ENCODE data around the gene VCL. TPM values are rescaled to one million over a fixed set of nuclear protein-coding genes. Genes with fewer than 3 reads are reported as not detected.

VCL gene
- total RNA-seq, 1 experiment from 2014 or later, result 291 TPM

DNA sequence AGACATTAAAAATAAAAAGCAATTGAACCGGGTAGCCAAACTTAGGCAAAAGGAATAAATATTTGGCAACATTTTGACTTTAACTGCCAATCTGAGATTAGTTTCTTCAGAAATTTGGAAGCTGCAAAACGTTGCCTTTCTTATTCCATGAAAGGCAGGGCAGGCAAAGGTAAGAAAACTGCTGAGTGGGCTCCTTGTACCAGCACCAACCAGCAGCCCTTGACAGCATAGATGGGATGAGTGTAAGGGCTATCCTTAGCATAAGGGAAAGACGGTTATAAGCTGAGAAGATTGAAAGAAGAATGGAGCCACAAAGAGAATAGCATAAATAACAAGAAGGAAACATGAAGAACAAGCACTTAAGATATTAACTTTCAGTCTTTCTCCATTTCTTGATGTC is 124.1 kb downstream of the VCL start:
- no CpG with 5 or more reads among the region's 3 CpGs for WGBS (ENCODE audit: extremely low coverage, insufficient read length, low lambda C conversion rate)
- H2BK12ac ChIP-seq (ENCODE audit: insufficient read length, low read depth, low read length), result no peak overlapping the region
- H3K27me3 Mint-ChIP-seq (ENCODE audit: low read depth), result no peaks in the 10 kb centered on the region
- no peaks in the 10 kb centered on the region for H3K4me1 Mint-ChIP-seq
- H3K27ac Mint-ChIP-seq, result peak overlapping the region in 1 of 3 experiments; percentile 71; a peak in 2 of 7 replicates
- H3K9me3 ChIP-seq (ENCODE audit: control insufficient read depth, low read depth, low read length), result no peaks in the 10 kb centered on the region
- no peaks in the 10 kb centered on the region for H4K20me1 ChIP-seq (ENCODE audit: control insufficient read depth, insufficient read depth, insufficient read length)
- H3K27me3 ChIP-seq (ENCODE audit: insufficient read depth, low read length), result no peaks in the 10 kb centered on the region
- DNase-seq, result no peak
- TF ChIP-seq, protein P1, sequence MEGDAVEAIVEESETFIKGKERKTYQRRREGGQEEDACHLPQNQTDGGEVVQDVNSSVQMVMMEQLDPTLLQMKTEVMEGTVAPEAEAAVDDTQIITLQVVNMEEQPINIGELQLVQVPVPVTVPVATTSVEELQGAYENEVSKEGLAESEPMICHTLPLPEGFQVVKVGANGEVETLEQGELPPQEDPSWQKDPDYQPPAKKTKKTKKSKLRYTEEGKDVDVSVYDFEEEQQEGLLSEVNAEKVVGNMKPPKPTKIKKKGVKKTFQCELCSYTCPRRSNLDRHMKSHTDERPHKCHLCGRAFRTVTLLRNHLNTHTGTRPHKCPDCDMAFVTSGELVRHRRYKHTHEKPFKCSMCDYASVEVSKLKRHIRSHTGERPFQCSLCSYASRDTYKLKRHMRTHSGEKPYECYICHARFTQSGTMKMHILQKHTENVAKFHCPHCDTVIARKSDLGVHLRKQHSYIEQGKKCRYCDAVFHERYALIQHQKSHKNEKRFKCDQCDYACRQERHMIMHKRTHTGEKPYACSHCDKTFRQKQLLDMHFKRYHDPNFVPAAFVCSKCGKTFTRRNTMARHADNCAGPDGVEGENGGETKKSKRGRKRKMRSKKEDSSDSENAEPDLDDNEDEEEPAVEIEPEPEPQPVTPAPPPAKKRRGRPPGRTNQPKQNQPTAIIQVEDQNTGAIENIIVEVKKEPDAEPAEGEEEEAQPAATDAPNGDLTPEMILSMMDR (conservative IDR thresholded peaks at IDR 0.05), result no peak
- peaks cover 27 to 88% (median 61%) of the 10 kb centered on the region in 3 experiments; a peak in 6 of 7 replicates for H3K36me3 Mint-ChIP-seq (ENCODE audit: insufficient read depth in 1 of 3, low read depth in 3 of 3)
- no peak overlapping the region for H3K4me2 ChIP-seq (ENCODE audit: insufficient read depth, insufficient read length, low read length)
- no peak overlapping the region for H4K5ac ChIP-seq (ENCODE audit: insufficient read length, low read depth, low read length)
- H3K14ac ChIP-seq (ENCODE audit: insufficient read depth, low read length), result no peak overlapping the region
- H2BK20ac ChIP-seq (ENCODE audit: low read depth, low read length, poor library complexity, severe bottlenecking), result no peak overlapping the region
- H3K9ac ChIP-seq (ENCODE audit: extremely low read depth, insufficient read length, low read length), result no peak overlapping the region
- no peak overlapping the region for H4K91ac ChIP-seq (ENCODE audit: insufficient read length, low read depth, low read length)
- no peak overlapping the region for H2BK15ac ChIP-seq (ENCODE audit: low read depth, low read length)
- H3K23me2 ChIP-seq (ENCODE audit: insufficient read length, low read depth, low read length, poor library complexity, severe bottlenecking), result no peaks in the 10 kb centered on the region
- H3K56ac ChIP-seq (ENCODE audit: insufficient read length, low read depth, low read length), result no peak overlapping the region
- H3K4me3 Mint-ChIP-seq, result no peak overlapping the region
- H3K79me2 ChIP-seq (ENCODE audit: insufficient read depth, low read length), result no peaks in the 10 kb centered on the region
- H3K18ac ChIP-seq (ENCODE audit: insufficient read length, low read depth, low read length), result no peak overlapping the region
- H2AFZ ChIP-seq (ENCODE audit: low read length), result no peak overlapping the region
- H2BK120ac ChIP-seq (ENCODE audit: low read depth, low read length, poor library complexity, severe bottlenecking), result no peak overlapping the region
- no peaks in the 10 kb centered on the region for H3K4me1 ChIP-seq (ENCODE audit: insufficient read depth, low read length)
- H3K23ac ChIP-seq (ENCODE audit: insufficient read length, low read depth, low read length), result no peak overlapping the region
- no peak overlapping the region for H4K8ac ChIP-seq (replicated peaks; ENCODE audit: insufficient read length, low read depth, low read length)
- no peaks in the 10 kb centered on the region for H3K9me3 Mint-ChIP-seq
- no peak overlapping the region for H3K4ac ChIP-seq (ENCODE audit: low read depth, low read length)
- H3K27ac ChIP-seq (ENCODE audit: insufficient read length, low read depth, low read length), result no peak overlapping the region
- no peak overlapping the region for H3T11ph ChIP-seq (ENCODE audit: low read length)
- no peak overlapping the region for H2AK5ac ChIP-seq (ENCODE audit: insufficient read length, low read length)
- H3K79me1 ChIP-seq (ENCODE audit: insufficient read depth, low read depth, low read length, poor library complexity, severe bottlenecking), result no peaks in the 10 kb centered on the region
- no peak overlapping the region for H2BK5ac ChIP-seq (ENCODE audit: insufficient read length, low read length)

Data from H9 (cell line).